ENCODE measurements around the gene OGDHL.
"Not testable (repeated sequence)": the region's sequence is repeated elsewhere in the genome, so short reads cannot be mapped to it uniquely, and the experiment has no call there.

The OGDHL gene

GRCh38 chr10:49740346-49741107 lies 21.6 kb downstream of the OGDHL start:
- no peak for DNase-seq (ENCODE audit: low read depth, low spot score)

GRCh38 chr10:49739426-49739825 lies 22.7 kb downstream of the OGDHL start:
- DNase-seq (ENCODE audit: low read depth, low spot score): no peak

GRCh38 chr10:49738616-49739360 lies 23.3 kb downstream of the OGDHL start:
- DNase-seq (ENCODE audit: low read depth, low spot score): no peak

- no peak for DNase-seq (ENCODE audit: low read depth, low spot score)
These were observed 24.5 kb downstream of the OGDHL start for GRCh38 chr10:49737474-49738201.

- DNase-seq (ENCODE audit: low read depth, low spot score): no peak
These were observed 25.5 kb downstream of the OGDHL start for GRCh38 chr10:49736564-49737113.

- no peak for DNase-seq (ENCODE audit: low read depth, low spot score)
These were observed 26.1 kb downstream of the OGDHL start for GRCh38 chr10:49735848-49736563.

GRCh38 chr10:49735161-49735560 lies 27.0 kb downstream of the OGDHL start:
- no peak for DNase-seq (ENCODE audit: low read depth, low spot score)

GRCh38 chr10:49734676-49735075 lies 27.4 kb downstream of the OGDHL start:
- no peak for DNase-seq (ENCODE audit: low read depth, low spot score)

GRCh38 chr10:49733866-49734265 lies 28.3 kb downstream of the OGDHL start:
- DNase-seq (ENCODE audit: low read depth, low spot score): no peak

GRCh38 chr10:49726593-49726992 lies 35.5 kb downstream of the OGDHL start:
- DNase-seq (ENCODE audit: low read depth, low spot score): no peak

- DNase-seq (ENCODE audit: low read depth, low spot score): not testable (repeated sequence)
These were observed 47.0 kb downstream of the OGDHL start for GRCh38 chr10:49715157-49715556.

GRCh38 chr10:49713266-49713665 lies 48.9 kb downstream of the OGDHL start:
- DNase-seq (ENCODE audit: low read depth, low spot score): no peak

GRCh38 chr10:49711481-49711880 lies 50.6 kb downstream of the OGDHL start:
- no peak for DNase-seq (ENCODE audit: low read depth, low spot score)

- DNase-seq (ENCODE audit: low read depth, low spot score): no peak
These were observed 51.2 kb downstream of the OGDHL start for GRCh38 chr10:49710966-49711365.

GRCh38 chr10:49709934-49710333 lies 52.2 kb downstream of the OGDHL start:
- no peak for DNase-seq (ENCODE audit: low read depth, low spot score)

GRCh38 chr10:49707585-49707984 lies 54.5 kb downstream of the OGDHL start:
- DNase-seq (ENCODE audit: low read depth, low spot score): no peak

- DNase-seq (ENCODE audit: low read depth, low spot score): no peak
These were observed 61.1 kb downstream of the OGDHL start for GRCh38 chr10:49700997-49701396.

GRCh38 chr10:49700211-49700610 lies 61.9 kb downstream of the OGDHL start:
- DNase-seq (ENCODE audit: low read depth, low spot score): no peak

- DNase-seq (ENCODE audit: low read depth, low spot score): no peak
These were observed 63.4 kb downstream of the OGDHL start for GRCh38 chr10:49698679-49699078.

GRCh38 chr10:49696311-49696710 lies 65.8 kb downstream of the OGDHL start:
- DNase-seq (ENCODE audit: low read depth, low spot score): no peak

GRCh38 chr10:49694466-49694865 lies 67.7 kb downstream of the OGDHL start:
- no peak for DNase-seq (ENCODE audit: low read depth, low spot score)

All from activated CD4-positive, CD25-positive, alpha-beta regulatory T cell treated with anti-CD3 and anti-CD28 coated beads, Interleukin-2, amount 50 U/mL, for 16 hours (primary cell).